HG03175 (cell line): Measurements from ENCODE around the gene HMOX1.
"Not testable (repeated sequence)": the region's sequence is repeated elsewhere in the genome, so short reads cannot be mapped to it uniquely, and the experiment has no call there.

Experiments
- ATAC-seq: cut with Tn5 transposase; IDR thresholded peaks from one replicate; pipeline ENCODE4 v1.9.1; 2021; ENCODE audit warnings: mild to moderate bottlenecking, moderate library complexity; ENCODE audit not compliant: unreplicated experiment

HMOX1 gene

DNA sequence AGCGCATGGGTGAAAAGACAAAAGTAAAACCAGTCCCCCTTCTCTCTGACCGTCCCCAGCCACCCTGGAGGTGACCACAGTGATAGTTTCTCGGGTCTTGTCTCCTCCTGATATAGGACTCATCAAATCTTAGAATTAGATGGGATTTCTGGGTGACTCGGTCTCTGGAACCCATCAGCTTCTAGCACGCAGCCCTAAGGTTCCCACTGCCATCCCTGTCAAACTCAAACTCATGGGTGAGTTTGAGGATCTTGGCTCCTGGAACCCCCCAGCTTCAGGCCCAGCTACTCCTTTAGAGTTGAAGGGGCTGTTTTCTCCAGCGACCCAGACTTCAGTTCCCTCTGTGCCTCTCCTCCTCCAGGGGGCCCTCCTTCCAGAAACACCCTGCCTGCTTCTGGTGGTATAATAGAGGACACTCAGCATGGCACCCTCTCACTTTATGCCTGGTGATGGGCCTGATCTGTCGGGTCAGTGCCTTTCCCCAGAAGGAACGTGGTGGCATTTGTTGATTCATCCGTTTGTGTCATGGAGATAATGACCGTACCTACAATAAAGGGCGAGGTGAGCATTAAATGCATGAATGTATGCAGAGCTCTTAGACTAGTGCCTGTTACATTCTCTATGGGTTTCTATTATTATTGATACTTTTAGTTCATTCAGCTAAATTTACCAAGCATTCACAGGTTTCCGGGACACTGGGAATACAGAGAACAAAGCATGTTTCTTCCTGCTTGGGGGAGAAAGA lies 50.8 kb downstream of the HMOX1 start:
- no peak for ATAC-seq

- no peak for ATAC-seq
Observed at GRCh38 chr22:35432228-35432905, 51.5 kb downstream of the HMOX1 start.

- ATAC-seq: no peak
Observed at GRCh38 chr22:35434061-35434710, 53.3 kb downstream of the HMOX1 start.

DNA sequence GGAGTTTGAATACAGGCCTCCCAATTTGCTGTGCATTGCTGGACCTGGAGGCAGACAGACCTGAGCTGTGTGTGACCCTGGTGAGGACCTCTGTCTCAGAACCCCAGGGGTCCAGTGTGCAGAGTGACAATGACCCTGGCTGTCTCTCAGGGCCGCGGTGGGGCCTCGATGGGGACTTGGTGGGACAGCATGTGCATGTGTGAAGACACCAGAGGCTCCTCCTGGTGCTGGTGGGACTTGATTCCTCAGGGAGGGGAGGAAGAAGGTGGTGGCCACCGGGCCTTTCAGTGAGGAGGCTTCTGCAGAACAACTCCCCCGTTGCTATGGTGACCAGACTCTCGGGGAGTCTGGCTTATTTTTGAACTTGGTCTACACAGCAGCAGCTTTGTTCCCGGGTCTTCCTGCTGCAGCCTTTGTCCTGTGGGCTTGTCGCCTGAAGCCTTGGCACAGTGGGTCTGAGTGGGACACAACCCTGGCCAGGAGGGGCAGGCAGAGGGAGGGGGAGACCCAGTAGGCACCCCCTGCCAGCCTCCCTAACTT lies 54.4 kb downstream of the HMOX1 start:
- no peak for ATAC-seq

- ATAC-seq: no peak
Observed at GRCh38 chr22:35436421-35436820, 55.5 kb downstream of the HMOX1 start.

DNA sequence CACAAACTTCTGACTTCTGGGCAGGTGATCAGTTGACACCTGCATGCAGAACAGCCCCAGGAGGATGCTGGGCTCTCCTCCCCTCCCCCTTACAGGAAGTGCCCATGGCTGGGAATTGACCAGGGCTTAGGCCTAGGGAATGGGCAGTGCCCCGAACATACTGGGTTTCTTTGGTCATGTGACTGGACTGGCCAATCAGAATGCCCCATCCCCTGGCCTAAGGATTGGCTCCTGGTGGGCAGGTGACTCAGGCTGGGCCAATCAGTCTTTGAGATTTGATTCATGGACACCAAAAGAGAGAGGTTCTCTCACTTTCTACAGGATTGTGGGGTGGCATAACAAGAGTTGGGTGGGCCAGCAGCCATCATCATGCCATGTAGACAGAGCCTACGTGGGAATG lies 56.2 kb downstream of the HMOX1 start:
- ATAC-seq: no peak

GRCh38 chr22:35438673-35439364 lies 57.9 kb downstream of the HMOX1 start:
- ATAC-seq: not testable (repeated sequence)

DNA sequence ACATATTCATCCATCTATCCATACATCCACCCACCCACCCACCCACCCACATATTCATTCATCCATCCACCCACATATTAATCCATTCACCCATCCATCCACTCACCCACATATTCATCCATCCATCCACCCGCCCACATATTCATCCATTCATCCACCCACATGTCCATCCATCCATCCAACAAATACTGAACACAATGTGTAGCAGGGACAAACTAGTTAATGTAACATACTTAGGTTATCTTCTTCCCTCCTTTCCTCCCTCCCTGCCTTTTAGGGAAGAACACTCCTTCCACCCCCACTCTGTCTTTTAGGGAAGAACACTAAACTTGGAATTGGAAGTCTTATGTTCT lies 58.4 kb downstream of the HMOX1 start:
- no peak for ATAC-seq

DNA sequence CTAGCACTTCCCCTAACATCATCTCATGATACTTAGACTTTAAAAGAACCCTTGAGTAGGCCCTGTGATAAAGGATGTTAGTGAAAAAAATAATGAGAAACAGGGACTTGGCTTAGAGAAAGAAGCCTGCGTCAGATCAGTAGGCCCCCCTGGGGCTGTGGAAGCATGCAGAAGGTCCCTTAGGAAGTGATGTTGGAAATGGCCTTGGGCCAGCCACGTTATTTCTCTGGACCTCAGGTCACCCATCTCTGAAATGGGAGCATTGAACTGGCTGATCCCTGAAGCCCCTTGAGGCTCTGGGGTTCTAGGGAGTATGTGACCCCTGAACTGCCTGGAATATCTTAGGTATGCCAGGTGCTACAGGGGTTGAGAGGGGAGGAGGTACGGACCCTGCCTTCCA lies 59.2 kb downstream of the HMOX1 start:
- ATAC-seq: no peak

- no peak for ATAC-seq
Observed at GRCh38 chr22:35441489-35442100, 60.7 kb downstream of the HMOX1 start.

DNA sequence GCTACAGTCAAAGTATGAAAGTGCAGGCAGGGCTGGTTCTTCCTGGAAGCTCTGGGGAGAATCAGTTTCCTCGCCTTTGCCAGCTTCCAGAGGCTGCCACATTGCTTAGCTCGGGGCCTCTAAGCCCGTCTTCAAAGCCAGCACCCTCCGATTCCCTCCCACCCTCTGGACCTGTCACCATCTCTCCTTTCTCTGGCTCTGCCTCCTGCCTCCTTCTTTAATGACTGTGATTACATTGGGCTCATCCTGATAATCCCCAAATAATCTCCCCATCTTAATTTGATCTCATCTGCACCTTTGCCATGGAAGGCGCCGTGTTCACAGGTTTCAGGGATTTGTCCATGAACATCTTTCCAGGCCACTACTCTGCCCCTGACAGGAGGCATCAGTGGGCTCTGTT lies 61.6 kb downstream of the HMOX1 start:
- no peak for ATAC-seq

- no peak for ATAC-seq
Observed at GRCh38 chr22:35443338-35443737, 62.4 kb downstream of the HMOX1 start.
